GM23338 (cell line): ENCODE results near the gene IGDCC3. TPM values are rescaled to one million over a fixed set of nuclear protein-coding genes. Genes with fewer than 3 reads are reported as not detected.

ENCODE experiments used
- ATAC-seq: fragments of 200-7000 bp; cut with Tn5 transposase; 3 replicates; pipeline ENCODE4 v1.9.1; 2020
- DNase-seq: peaks from one replicate; pipeline ENCODE4 v3.0.0-alpha.2; 2015; ENCODE audit warnings: low spot score
- H2AFZ ChIP-seq: fragments of 200-600 bp; sonication (generic); 2 replicates; pipeline ENCODE4 v1.8.0; 2016; ENCODE audit warnings: antibody characterized with exemption, mild to moderate bottlenecking, moderate library complexity
- H3F3A ChIP-seq: fragments of 200-600 bp; sonication (generic); replicated peaks from 2 replicates; pipeline ENCODE4 v1.8.0; 2017; ENCODE audit warnings: antibody characterized with exemption, mixed run types, low read depth
- H3K27ac ChIP-seq: fragments of 200-600 bp; sonication (generic); 2 replicates; pipeline ENCODE4 v1.6.1; 2016; ENCODE audit warnings: low read depth
- H3K27me3 ChIP-seq: fragments of 200-600 bp; sonication (generic); 2 replicates; pipeline ENCODE4 v1.8.0; 2016; ENCODE audit warnings: mild to moderate bottlenecking, mixed run types, moderate library complexity; ENCODE audit not compliant: insufficient read depth
- H3K36me3 ChIP-seq: fragments of 200-600 bp; sonication (generic); 2 replicates; pipeline ENCODE4 v1.8.0; 2016; ENCODE audit warnings: mild to moderate bottlenecking; ENCODE audit not compliant: insufficient read depth
- H3K4me1 ChIP-seq: fragments of 200-600 bp; sonication (generic); 2 replicates; pipeline ENCODE4 v1.8.0; 2016; ENCODE audit warnings: mild to moderate bottlenecking, moderate library complexity; ENCODE audit not compliant: insufficient read depth
- H3K4me2 ChIP-seq: fragments of 200-600 bp; sonication (generic); 2 replicates; pipeline ENCODE4 v1.7.1; 2017; ENCODE audit warnings: mixed run types
- H3K4me3 ChIP-seq: fragments of 200-600 bp; sonication (generic); 2 replicates; pipeline ENCODE4 v1.6.1; 2016; ENCODE audit warnings: mixed run types
- H3K79me2 ChIP-seq: fragments of 200-600 bp; sonication (generic); replicated peaks from 2 replicates; pipeline ENCODE4 v1.8.0; 2017; ENCODE audit warnings: mild to moderate bottlenecking; ENCODE audit not compliant: insufficient read depth
- H3K9me2 ChIP-seq: fragments of 200-600 bp; sonication (generic); 2 replicates; pipeline ENCODE4 v1.8.0; 2017; ENCODE audit not compliant: insufficient read depth
- H4K20me1 ChIP-seq: fragments of 200-600 bp; sonication (generic); replicated peaks from 2 replicates; pipeline ENCODE4 v1.8.0; 2017; ENCODE audit warnings: mild to moderate bottlenecking; ENCODE audit not compliant: insufficient read depth
- H3K27ac Mint-ChIP-seq: 2 replicates; pipeline ENCODE4 v1.8.0; 2020; ENCODE audit warnings: inconsistent platforms, mild to moderate bottlenecking, moderate library complexity, mixed read lengths
- H3K27me3 Mint-ChIP-seq: 3 replicates; pipeline ENCODE4 v1.8.0; 2022; ENCODE audit warnings: low read depth, mild to moderate bottlenecking, moderate library complexity, mixed read lengths, inconsistent platforms; ENCODE audit not compliant: insufficient read depth, poor library complexity
- H3K36me3 Mint-ChIP-seq: 3 replicates; pipeline ENCODE4 v1.8.0; 2021; ENCODE audit warnings: low read depth, mild to moderate bottlenecking, inconsistent platforms, moderate library complexity, mixed read lengths
- H3K4me1 Mint-ChIP-seq: 3 replicates; pipeline ENCODE4 v1.8.0; 2020; ENCODE audit warnings: mild to moderate bottlenecking, inconsistent platforms, mixed read lengths
- H3K4me3 Mint-ChIP-seq: 3 replicates; pipeline ENCODE4 v1.8.0; 2021; ENCODE audit warnings: moderate library complexity, mild to moderate bottlenecking, inconsistent platforms, mixed read lengths
- H3K9me3 Mint-ChIP-seq: 3 replicates; pipeline ENCODE4 v1.8.0; 2020; ENCODE audit warnings: moderate library complexity, mild to moderate bottlenecking, inconsistent platforms, mixed read lengths
- CREB1 ChIP-seq: fragments of 250-450 bp; sonication (Bioruptor Pico); IDR thresholded peaks from 2 replicates; pipeline ENCODE4 v1.5.0; 2020; ENCODE audit warnings: low read depth, mild to moderate bottlenecking, moderate library complexity
- EZH2 ChIP-seq: fragments of 200-600 bp; sonication (generic); IDR thresholded peaks from one replicate; pipeline ENCODE4 v1.8.0; 2017; ENCODE audit warnings: antibody characterized with exemption, mild to moderate bottlenecking, low read depth; ENCODE audit not compliant: unreplicated experiment
- EZH2phosphoT487 ChIP-seq: fragments of 200-600 bp; sonication (generic); IDR thresholded peaks from one replicate; pipeline ENCODE4 v1.8.1; 2018; ENCODE audit warnings: antibody characterized with exemption; ENCODE audit not compliant: unreplicated experiment
- JUNB ChIP-seq: IDR thresholded peaks from one replicate; pipeline ENCODE4 v1.6.1; 2016; ENCODE audit warnings: antibody characterized with exemption; ENCODE audit not compliant: unreplicated experiment
- NANOG ChIP-seq: IDR thresholded peaks from 2 replicates; pipeline ENCODE4 v1.6.1; 2016; ENCODE audit warnings: antibody characterized with exemption, borderline replicate concordance
- POLR2AphosphoS5 ChIP-seq: IDR thresholded peaks from 2 replicates; pipeline ENCODE4 v1.6.1; 2016; ENCODE audit warnings: antibody characterized with exemption, low read depth
- REST ChIP-seq: IDR thresholded peaks from one replicate; pipeline ENCODE4 v1.6.1; 2018; ENCODE audit warnings: antibody characterized with exemption; ENCODE audit not compliant: unreplicated experiment
- STAT1 ChIP-seq: IDR thresholded peaks from one replicate; pipeline ENCODE4 v1.6.1; 2016; ENCODE audit warnings: antibody characterized with exemption; ENCODE audit not compliant: unreplicated experiment
- ZNF114 ChIP-seq: fragments of 250-450 bp; sonication (Bioruptor Pico); IDR thresholded peaks from 2 replicates; pipeline ENCODE4 v1.5.0; 2020; ENCODE audit warnings: mild to moderate bottlenecking, moderate library complexity
- ZNF331 ChIP-seq: fragments of 250-450 bp; sonication (Bioruptor Pico); IDR thresholded peaks from 2 replicates; pipeline ENCODE4 v1.5.0; 2020; ENCODE audit warnings: low read depth, mild to moderate bottlenecking, moderate library complexity
- polyA plus RNA-seq: library from polyadenylated mRNA; unstranded; fragments of >200 nt; fragmentation: Nextera tagmentation; extraction: Ambion mirVana; gene quantifications from 2 replicates; pipeline ENCODE4 v1.2.1, GENCODE V29; 2016
- total RNA-seq: library from RNA; depleted of rRNA; stranded (reverse); fragments of >200 nt; shearing (Covaris generic); gene quantifications from 2 replicates; pipeline ENCODE4 v1.2.3, GENCODE V29; 2014
- TF ChIP-seq, protein P1 (sequence below): IDR thresholded peaks from 2 replicates; pipeline ENCODE4 v1.6.1; 2016; ENCODE audit warnings: antibody characterized with exemption
- TF ChIP-seq, protein P2 (sequence below), 2 experiments: fragments of 200-600 bp in 1 of 2; sonication (generic) in 1 of 2; conservative IDR thresholded peaks; 2 replicates each; pipeline versions ENCODE4 v1.5.1 to v1.6.1; 2016 to 2017; ENCODE audit warnings: antibody characterized with exemption in 2 of 2, low read depth in 2 of 2, mild to moderate bottlenecking in 2 of 2, moderate library complexity in 1 of 2
- TF ChIP-seq, protein P3 (sequence below): fragments of 250-450 bp; sonication (Bioruptor Pico); IDR thresholded peaks from 2 replicates; pipeline ENCODE4 v1.5.0; 2020; ENCODE audit warnings: mild to moderate bottlenecking, moderate library complexity

IGDCC3 gene
- total and polyA plus RNA-seq, 2 experiments from 2014 or later: 15.3 to 30.7 TPM

- H3K4me3 Mint-ChIP-seq: no peak overlapping the region
These were observed 4.6 kb downstream of the IGDCC3 start for GRCh38 chr15:65373163-65373651.

More at GRCh38 chr15:65373163-65373651, 4.6 kb downstream of the IGDCC3 start:
- peaks cover 32% of the 10 kb centered on the region; the same call in 1 of the 2 replicates for H3F3A ChIP-seq
- H4K20me1 ChIP-seq: peaks cover 7% of the 10 kb centered on the region; the same call in 1 of the 2 replicates
- no peak overlapping the region for H3K4me3 ChIP-seq
- DNase-seq (no peak), ATAC-seq (no peak)
- H3K4me1 ChIP-seq: peaks cover 36% of the 10 kb centered on the region
- Mint-ChIP-seq H3K27ac (no peak overlapping the region), H3K27me3 (peaks cover 33% of the 10 kb centered on the region), H3K9me3 (no peaks in the 10 kb centered on the region; the same call in 1 of the 3 replicates), H3K36me3 (peaks cover 46% of the 10 kb centered on the region), H3K4me1 (peaks cover 54% of the 10 kb centered on the region)
- no peaks in the 10 kb centered on the region for H3K9me2 ChIP-seq
- no peak overlapping the region for H3K27ac ChIP-seq
- H3K36me3 ChIP-seq: no peaks in the 10 kb centered on the region; the same call in 1 of the 2 replicates
- H2AFZ ChIP-seq: no peak overlapping the region
- no peak overlapping the region for H3K4me2 ChIP-seq
- H3K79me2 ChIP-seq: 0 out of 2 replicates have a peak, but pooled peaks cover 8% of the 10 kb centered on the region
- peaks cover 20% of the 10 kb centered on the region for H3K27me3 ChIP-seq
- no peak for TF ChIP-seq EZH2phosphoT487
- TF ChIP-seq, protein P1, sequence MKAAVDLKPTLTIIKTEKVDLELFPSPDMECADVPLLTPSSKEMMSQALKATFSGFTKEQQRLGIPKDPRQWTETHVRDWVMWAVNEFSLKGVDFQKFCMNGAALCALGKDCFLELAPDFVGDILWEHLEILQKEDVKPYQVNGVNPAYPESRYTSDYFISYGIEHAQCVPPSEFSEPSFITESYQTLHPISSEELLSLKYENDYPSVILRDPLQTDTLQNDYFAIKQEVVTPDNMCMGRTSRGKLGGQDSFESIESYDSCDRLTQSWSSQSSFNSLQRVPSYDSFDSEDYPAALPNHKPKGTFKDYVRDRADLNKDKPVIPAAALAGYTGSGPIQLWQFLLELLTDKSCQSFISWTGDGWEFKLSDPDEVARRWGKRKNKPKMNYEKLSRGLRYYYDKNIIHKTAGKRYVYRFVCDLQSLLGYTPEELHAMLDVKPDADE: no peak
- no peak for TF ChIP-seq CREB1 (CRISPR knock-in tag)
- TF ChIP-seq POLR2AphosphoS5: no peak
- TF ChIP-seq, protein P2, sequence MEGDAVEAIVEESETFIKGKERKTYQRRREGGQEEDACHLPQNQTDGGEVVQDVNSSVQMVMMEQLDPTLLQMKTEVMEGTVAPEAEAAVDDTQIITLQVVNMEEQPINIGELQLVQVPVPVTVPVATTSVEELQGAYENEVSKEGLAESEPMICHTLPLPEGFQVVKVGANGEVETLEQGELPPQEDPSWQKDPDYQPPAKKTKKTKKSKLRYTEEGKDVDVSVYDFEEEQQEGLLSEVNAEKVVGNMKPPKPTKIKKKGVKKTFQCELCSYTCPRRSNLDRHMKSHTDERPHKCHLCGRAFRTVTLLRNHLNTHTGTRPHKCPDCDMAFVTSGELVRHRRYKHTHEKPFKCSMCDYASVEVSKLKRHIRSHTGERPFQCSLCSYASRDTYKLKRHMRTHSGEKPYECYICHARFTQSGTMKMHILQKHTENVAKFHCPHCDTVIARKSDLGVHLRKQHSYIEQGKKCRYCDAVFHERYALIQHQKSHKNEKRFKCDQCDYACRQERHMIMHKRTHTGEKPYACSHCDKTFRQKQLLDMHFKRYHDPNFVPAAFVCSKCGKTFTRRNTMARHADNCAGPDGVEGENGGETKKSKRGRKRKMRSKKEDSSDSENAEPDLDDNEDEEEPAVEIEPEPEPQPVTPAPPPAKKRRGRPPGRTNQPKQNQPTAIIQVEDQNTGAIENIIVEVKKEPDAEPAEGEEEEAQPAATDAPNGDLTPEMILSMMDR (conservative IDR thresholded peaks at IDR 0.05; ENCODE audit: low read depth in 2 of 2): no peak
- TF ChIP-seq ZNF114 (CRISPR knock-in tag): no peak
- no peak for TF ChIP-seq EZH2
- no peak for TF ChIP-seq JUNB
- TF ChIP-seq NANOG: no peak
- TF ChIP-seq, protein P3, sequence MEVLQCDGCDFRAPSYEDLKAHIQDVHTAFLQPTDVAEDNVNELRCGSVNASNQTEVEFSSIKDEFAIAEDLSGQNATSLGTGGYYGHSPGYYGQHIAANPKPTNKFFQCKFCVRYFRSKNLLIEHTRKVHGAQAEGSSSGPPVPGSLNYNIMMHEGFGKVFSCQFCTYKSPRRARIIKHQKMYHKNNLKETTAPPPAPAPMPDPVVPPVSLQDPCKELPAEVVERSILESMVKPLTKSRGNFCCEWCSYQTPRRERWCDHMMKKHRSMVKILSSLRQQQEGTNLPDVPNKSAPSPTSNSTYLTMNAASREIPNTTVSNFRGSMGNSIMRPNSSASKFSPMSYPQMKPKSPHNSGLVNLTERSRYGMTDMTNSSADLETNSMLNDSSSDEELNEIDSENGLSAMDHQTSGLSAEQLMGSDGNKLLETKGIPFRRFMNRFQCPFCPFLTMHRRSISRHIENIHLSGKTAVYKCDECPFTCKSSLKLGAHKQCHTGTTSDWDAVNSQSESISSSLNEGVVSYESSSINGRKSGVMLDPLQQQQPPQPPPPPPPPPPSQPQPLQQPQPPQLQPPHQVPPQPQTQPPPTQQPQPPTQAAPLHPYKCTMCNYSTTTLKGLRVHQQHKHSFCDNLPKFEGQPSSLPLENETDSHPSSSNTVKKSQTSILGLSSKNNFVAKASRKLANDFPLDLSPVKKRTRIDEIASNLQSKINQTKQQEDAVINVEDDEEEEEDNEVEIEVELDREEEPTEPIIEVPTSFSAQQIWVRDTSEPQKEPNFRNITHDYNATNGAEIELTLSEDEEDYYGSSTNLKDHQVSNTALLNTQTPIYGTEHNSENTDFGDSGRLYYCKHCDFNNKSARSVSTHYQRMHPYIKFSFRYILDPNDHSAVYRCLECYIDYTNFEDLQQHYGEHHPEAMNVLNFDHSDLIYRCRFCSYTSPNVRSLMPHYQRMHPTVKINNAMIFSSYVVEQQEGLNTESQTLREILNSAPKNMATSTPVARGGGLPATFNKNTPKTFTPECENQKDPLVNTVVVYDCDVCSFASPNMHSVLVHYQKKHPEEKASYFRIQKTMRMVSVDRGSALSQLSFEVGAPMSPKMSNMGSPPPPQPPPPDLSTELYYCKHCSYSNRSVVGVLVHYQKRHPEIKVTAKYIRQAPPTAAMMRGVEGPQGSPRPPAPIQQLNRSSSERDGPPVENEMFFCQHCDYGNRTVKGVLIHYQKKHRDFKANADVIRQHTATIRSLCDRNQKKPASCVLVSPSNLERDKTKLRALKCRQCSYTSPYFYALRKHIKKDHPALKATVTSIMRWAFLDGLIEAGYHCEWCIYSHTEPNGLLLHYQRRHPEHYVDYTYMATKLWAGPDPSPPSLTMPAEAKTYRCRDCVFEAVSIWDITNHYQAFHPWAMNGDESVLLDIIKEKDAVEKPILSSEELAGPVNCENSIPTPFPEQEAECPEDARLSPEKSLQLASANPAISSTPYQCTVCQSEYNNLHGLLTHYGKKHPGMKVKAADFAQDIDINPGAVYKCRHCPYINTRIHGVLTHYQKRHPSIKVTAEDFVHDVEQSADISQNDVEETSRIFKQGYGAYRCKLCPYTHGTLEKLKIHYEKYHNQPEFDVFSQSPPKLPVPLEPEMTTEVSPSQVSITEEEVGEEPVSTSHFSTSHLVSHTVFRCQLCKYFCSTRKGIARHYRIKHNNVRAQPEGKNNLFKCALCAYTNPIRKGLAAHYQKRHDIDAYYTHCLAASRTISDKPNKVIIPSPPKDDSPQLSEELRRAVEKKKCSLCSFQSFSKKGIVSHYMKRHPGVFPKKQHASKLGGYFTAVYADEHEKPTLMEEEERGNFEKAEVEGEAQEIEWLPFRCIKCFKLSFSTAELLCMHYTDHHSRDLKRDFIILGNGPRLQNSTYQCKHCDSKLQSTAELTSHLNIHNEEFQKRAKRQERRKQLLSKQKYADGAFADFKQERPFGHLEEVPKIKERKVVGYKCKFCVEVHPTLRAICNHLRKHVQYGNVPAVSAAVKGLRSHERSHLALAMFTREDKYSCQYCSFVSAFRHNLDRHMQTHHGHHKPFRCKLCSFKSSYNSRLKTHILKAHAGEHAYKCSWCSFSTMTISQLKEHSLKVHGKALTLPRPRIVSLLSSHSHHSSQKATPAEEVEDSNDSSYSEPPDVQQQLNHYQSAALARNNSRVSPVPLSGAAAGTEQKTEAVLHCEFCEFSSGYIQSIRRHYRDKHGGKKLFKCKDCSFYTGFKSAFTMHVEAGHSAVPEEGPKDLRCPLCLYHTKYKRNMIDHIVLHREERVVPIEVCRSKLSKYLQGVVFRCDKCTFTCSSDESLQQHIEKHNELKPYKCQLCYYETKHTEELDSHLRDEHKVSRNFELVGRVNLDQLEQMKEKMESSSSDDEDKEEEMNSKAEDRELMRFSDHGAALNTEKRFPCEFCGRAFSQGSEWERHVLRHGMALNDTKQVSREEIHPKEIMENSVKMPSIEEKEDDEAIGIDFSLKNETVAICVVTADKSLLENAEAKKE (CRISPR knock-in tag): no peak
- TF ChIP-seq REST: no peak
- no peak for TF ChIP-seq ZNF331 (CRISPR knock-in tag)
- no peak for TF ChIP-seq STAT1
